ENCODE measurements around the gene ACACA.
"Not testable (repeated sequence)": the region's sequence is repeated elsewhere in the genome, so short reads cannot be mapped to it uniquely, and the experiment has no call there.

Gene ACACA

GRCh38 chr17:37092701-37093100 lies 313.9 kb downstream of the ACACA start:
- no peak for DNase-seq

GRCh38 chr17:37092071-37092470 lies 314.6 kb downstream of the ACACA start:
- DNase-seq: no peak

GRCh38 chr17:37090941-37091340 lies 315.7 kb downstream of the ACACA start:
- DNase-seq: no peak

- DNase-seq: peak in 1 of 2 experiments; percentile 2
These were observed 316.7 kb downstream of the ACACA start for GRCh38 chr17:37089956-37090355.

GRCh38 chr17:37088913-37089312 lies 317.7 kb downstream of the ACACA start:
- no peak for DNase-seq

GRCh38 chr17:37088459-37088858 lies 318.2 kb downstream of the ACACA start:
- DNase-seq: no peak

GRCh38 chr17:37087683-37088082 lies 319.0 kb downstream of the ACACA start:
- DNase-seq: no peak

GRCh38 chr17:37086948-37087347 lies 319.7 kb downstream of the ACACA start:
- DNase-seq: no peak

GRCh38 chr17:37086334-37086733 lies 320.3 kb downstream of the ACACA start:
- DNase-seq: no peak

GRCh38 chr17:37084372-37084771 lies 322.3 kb downstream of the ACACA start:
- no peak for DNase-seq

- no peak for DNase-seq
These were observed 323.2 kb downstream of the ACACA start for GRCh38 chr17:37083456-37083855.

GRCh38 chr17:37082985-37083384 lies 323.7 kb downstream of the ACACA start:
- DNase-seq: no peak

GRCh38 chr17:37082311-37082860 lies 324.2 kb downstream of the ACACA start:
- no peak for DNase-seq

- DNase-seq: no peak
These were observed 325.3 kb downstream of the ACACA start for GRCh38 chr17:37081287-37081686.

GRCh38 chr17:37079735-37080134 lies 326.9 kb downstream of the ACACA start:
- no peak for DNase-seq

- no peak for DNase-seq
These were observed 327.4 kb downstream of the ACACA start for GRCh38 chr17:37079065-37079708.

GRCh38 chr17:37073464-37073863 lies 333.2 kb downstream of the ACACA start:
- not testable (repeated sequence) for DNase-seq

GRCh38 chr17:37069087-37069486 lies 337.5 kb downstream of the ACACA start:
- DNase-seq: no peak

GRCh38 chr17:37068266-37068665 lies 338.4 kb downstream of the ACACA start:
- no peak for DNase-seq

GRCh38 chr17:37067555-37068111 lies 339.0 kb downstream of the ACACA start:
- no peak for DNase-seq

- no peak for DNase-seq
These were observed 340.0 kb downstream of the ACACA start for GRCh38 chr17:37066322-37067255.

- DNase-seq: no peak
These were observed 340.9 kb downstream of the ACACA start for GRCh38 chr17:37065486-37066321.

- DNase-seq: no peak
These were observed 341.7 kb downstream of the ACACA start for GRCh38 chr17:37064956-37065355.

All from activated CD4-positive, alpha-beta T cell treated with anti-CD3 and anti-CD28 coated beads, Interleukin-2, amount 50 U/mL, for 4 hours (primary cell).